GM18498 (cell line): ENCODE results near the gene CEP85.
A peak's percentile ranks its signal among the peaks of the same experiment; 100 is the strongest.
"Not testable (repeated sequence)": the region's sequence is repeated elsewhere in the genome, so short reads cannot be mapped to it uniquely, and the experiment has no call there.

Experiments
- ATAC-seq: cut with Tn5 transposase; IDR thresholded peaks from one replicate; pipeline ENCODE4 v1.9.1; 2021; ENCODE audit warnings: mild to moderate bottlenecking, moderate library complexity; ENCODE audit not compliant: unreplicated experiment

The CEP85 gene

DNA sequence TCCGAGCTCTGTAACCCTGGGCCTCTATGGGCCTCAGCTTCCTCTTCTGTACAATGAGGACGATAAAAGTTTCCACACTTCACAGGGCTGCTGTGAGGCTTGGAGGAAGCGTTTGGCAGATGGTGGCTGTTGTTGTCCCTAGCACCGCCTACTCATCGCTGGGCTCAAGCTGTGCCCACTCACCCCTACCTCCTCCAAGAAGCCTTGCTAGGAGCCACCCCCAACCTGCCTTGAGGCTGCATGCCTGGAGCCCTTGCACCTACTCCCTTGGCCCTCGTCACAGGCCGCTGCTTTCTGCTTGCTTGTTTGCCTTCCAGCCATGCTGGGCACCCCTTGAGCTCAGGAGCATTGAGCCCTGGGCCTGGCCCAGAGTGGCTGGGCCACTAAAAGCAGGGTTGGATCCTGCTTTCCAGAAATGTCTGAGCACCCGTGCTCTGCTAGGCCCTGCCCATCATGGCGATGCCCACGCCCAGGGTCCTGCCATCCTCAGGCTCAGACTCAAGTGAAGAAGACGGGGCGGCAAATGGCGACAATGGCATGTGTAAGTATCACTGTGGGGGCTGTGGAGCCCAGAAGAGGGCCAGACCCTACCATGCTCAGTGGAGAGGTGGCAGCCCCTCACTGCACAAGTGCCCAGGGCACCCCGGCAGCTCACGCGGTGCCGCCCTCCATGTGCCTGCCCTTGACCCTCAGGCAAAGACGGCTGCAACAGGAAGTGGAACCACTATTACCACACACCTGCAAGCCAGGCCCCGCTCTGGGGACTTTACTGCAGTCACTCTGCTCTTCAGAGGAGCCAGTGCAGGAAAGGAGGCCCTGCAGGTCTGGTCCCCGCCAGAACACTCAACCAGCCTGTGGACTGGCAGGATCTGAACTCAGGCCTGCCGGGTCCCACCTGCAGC is 55.4 kb downstream of the CEP85 start:
- ATAC-seq = peak; percentile 42

DNA sequence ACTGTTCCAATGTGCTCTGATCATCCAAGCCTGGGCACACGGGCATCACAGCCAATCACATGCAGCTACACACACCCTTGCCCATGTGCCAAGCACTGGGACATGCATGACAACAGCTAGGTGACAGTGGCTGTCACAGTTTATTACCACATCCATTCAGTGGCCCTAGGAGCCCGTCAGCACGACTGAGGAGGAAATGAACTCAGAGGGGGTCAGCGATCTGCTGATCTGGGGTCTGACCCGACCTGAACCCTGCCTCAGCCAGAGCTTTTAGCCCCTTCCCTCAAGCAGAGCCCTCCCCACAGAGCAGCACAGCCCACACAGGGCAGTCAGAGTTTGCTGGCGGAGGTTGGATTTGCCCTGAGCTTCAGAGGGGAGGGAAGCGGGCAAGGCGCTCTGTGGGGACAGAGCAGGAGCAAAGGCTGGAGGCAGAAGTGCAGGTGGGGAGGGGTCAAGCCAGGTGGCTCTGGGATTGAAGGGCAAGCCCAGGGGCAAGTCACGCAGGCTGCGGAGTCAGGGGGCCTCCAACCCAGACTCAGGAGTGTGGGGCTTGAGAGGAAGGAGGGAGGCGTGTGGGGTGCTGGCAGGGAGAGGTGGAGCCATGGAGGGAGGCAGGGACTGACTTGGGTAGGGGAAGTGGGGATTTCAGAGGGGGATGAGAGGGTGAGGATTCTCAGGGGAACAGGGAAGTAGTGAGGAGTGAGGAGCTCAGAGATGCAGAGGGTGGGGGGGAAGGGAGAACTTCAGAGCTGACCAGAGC is 56.3 kb downstream of the CEP85 start:
- peak; percentile 4 for ATAC-seq

DNA sequence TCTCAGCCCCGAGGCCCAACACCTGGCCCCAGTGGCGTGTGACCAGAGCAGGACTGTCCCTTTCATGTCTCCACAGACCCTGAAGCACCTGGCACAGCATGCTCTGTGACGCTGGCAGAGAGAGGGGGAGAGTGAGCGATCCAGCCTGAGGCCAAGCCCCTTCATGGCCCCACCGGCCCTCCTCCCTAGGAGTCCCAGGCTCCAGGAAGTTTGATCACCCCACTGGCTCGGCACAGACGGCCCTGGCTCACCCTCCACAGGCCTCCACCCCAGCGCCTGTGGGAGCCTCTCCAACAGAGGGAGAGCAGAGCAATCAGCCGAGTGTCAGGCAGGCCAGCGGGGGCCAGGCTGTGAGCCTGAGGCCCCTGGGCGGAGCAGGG is 56.9 kb downstream of the CEP85 start:
- ATAC-seq = no peak

DNA sequence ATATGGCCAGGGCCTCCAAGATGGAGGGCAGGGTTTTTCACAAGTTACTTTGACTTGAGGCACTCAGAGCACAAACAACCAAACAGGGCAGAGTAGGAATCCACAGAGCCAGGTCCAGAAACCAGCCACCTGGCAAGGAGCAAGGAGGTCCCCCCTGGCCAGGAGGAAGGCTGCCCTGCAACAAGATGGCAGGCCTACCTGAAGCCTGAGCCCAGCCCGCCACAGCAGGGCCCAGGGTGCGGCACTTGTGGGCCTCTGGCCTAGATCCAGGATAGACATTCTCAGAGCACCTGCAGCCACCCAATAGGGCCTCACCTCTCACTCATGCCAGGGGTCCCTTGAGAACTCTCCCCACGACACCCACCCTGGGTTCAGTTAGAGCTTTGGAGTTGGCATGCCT is 57.4 kb downstream of the CEP85 start:
- no peak for ATAC-seq

DNA sequence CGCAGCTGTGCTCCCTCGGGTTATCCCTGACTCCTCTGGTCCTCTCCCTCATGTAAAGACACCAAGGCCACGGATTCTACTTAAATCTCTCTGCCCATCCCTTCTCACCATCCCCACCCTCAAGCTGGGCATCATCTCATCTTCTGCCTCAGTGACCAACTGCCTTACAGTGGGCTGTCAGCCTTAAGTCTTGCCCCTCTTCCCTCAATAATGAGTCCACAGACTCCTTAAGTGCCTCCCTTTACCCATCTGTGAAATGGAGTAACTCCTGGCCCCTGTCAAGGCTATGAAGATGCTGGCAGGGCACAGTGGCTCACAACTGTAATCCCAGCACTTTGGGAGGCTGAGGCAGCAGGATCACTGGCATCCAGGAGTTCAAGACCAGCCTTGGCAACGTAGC is 57.9 kb downstream of the CEP85 start:
- no peak for ATAC-seq

DNA sequence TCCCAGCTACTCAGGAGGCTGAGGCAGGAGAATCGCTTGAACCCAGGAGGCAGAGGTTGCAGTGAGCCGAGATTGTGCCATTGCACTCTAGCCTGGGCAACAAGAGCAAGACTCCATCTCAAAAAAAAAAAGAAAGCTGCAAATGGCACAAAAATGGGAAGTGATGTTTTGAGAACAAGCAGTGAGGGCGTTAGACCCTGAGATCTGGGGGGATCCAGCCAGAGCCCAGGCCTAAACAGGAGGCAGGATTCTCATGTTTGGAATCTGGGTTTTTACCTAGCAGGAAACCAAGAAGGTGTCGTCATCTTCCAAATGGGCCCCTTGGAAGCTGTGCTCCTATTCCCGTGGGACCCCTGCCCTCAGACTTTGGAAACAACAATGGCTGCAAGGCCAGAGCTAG is 58.7 kb downstream of the CEP85 start:
- ATAC-seq = not testable (repeated sequence)

DNA sequence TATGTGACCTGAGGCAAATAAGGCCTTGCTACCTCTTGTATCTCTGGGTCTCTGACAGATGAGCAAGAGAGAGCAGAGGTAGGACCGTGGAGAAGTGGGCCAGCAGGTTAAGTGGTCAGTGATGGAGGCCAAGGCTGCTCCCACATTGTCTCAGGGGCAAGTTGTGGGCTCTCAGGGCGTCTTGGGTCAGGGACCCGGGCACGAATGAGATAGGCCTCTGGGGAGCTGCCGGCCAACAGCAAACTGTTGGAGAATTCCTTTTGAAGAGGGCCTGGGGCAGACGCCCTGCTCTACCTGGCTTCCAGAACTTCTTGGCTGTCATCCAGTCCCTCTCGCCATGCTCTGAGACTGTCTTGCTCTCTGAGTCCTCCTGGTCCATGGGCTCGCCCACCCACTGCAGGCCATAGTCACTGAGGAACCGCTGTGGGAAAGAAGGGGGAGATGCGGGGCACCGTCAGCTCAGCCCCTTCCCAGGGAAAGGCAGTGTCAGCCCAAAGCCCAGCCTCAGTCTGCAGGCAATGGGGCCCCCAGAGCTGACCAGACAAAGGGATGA is 60.0 kb downstream of the CEP85 start:
- no peak for ATAC-seq

DNA sequence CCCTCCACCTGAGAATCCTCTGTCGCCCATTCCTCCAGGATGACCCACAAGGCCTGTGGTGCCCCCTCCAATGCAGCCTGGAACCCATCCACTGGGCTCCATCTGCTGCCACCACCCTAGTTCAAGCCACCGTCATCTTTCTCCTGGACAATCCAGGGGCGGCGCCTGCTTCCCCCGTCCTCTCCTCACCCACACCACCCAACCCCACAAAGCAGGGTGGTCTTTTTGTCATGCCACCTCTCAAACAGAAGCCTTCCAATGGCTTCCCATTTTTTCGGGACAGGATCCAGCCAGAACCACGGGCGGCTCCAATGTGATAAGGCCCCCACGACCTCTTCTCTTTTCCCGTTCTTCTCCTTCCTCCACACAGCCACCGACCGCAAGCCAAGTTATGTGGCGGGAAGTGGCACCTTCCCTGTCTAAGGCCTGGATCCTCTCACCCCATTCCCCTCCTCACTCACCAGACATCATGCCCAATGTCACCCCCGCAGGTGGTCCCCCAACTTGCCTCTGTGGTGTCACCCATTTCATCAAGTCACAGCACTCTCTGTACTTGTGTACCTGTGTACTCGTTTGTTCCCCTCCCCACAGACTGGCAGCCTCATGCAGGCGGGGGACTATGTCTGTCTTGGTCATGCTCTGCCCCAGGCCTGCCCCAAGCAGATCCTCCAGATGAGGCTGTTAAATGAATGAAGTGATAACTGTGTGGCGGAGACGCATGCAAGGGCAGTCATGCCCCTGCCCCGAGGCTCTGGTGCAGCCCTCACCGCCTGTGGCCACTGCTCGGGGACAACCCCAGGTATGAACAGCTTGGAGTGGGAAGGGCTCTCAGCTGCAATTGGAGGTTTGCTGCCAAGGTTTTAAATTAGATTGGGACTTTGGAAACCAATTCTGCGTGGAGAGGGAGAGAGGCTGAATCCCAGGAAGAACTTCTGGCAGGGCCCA is 61.5 kb downstream of the CEP85 start:
- no peak for ATAC-seq

DNA sequence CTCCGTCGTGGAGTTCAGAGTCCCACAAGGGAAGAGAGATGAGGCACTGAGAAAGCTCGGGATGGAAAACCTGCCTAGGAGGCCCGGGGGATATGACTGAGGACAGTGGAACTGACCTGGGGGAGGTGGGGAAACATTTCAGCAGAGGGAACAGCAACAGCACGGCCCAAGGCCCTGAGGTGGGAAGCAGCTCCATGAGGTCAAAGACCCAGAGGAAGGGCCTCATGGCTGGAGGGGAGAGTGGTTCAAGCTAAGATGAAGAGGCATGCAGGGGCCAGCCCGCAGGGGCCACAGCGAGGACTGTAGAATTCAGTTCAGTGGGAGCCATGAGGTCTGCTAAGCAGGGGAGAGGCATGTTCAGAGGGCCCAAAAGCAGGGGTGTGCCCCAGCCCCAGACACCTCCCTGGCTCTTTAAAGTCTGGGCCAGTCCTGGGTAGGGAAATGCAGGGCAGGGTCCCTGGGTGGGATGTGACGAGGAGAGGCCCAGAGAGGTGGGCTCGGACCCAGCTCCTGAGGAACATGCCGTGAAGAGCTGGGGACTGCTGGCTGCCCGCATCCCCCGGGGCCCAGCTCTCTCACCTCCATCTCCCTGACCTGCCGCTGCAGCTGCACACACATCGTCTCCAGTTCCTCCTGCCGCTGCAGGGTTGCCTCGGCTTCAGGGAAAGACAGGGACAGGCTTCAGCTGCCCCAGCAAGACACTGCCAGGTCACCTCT is 62.5 kb downstream of the CEP85 start:
- no peak for ATAC-seq

DNA sequence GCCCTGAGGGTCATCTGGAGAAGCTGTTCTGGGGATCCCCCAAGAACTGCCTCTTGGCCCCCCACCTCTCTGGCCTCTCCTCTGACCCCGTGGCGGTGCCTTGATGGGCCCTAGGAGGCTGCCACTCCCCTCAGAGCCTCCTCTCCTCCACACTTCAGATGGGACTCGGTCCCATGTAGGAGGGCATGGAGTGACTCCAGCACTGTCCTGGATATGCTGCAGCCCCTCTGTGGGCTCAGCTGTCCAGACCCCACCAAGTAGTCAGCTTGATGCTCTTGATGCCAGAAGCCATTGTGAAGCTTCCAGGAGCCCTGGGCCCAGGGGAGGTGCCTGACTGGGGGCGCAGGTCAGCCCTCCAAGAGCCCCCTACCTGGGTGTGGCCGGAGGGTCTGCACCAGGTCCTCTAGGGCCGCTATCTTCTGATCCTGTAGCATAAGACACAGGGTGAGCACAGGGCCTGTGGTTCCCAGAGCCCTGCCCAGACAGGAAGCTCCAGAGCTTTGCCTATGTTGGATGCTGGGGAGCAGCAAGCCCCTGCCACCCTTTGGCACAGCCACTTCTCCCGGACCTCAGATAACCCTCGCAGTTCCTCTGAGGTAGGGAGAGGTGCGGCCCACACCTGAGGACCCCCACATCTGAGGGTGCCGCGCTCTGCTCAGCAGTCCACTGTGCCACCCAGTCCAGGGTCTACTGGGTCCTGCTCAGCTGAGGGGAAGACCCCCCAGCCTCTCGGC is 63.2 kb downstream of the CEP85 start:
- no peak for ATAC-seq

DNA sequence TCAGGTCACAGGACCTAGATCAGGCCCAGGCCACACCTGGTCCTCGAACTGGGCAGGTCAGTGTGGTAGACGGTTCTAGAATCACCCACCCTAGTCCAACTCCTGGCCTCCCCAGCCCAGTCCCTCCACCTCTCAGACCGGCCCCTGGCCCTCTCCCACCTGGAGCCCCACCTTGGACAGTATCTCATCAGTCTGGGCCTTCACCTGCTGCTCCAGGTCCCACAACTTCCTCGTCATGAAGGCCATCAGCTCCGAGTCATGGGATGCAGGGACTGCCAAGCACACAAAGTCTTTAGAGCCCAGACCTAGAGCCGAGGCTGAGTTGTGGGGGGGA is 63.8 kb downstream of the CEP85 start:
- ATAC-seq = no peak

DNA sequence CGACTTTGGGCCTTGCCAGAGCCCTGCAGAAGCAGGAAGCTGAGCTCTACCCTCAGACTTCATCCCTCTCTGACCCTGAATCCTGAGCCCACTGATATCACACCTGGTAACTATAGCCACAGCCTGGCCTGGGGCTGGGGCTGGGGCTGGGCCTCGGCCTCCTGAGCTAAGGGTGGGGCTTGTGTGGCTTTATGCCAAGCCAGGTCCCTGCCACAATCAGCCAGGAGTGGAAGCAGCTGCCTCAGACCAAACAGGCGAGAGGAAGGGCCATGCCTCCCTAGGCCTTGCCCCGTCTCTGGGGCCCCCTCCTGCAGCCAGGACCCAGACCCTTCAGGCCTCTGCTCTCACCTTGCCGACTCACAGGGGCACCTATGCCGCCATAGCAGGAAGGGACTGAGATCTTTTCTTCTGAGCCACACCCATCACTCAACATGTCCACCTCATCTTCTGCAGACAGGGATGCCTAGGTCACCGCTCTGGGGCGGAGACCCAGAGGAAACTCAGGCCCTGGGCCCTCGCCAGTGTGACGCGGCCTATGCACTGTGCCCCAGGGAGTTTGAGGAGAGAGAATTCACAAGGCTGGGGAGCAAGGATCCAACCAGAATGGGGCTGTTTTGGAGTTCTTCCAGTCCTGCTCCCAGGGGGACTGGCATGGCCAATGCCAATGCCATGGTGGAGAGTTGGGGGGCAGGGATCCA is 66.7 kb downstream of the CEP85 start:
- ATAC-seq = no peak

DNA sequence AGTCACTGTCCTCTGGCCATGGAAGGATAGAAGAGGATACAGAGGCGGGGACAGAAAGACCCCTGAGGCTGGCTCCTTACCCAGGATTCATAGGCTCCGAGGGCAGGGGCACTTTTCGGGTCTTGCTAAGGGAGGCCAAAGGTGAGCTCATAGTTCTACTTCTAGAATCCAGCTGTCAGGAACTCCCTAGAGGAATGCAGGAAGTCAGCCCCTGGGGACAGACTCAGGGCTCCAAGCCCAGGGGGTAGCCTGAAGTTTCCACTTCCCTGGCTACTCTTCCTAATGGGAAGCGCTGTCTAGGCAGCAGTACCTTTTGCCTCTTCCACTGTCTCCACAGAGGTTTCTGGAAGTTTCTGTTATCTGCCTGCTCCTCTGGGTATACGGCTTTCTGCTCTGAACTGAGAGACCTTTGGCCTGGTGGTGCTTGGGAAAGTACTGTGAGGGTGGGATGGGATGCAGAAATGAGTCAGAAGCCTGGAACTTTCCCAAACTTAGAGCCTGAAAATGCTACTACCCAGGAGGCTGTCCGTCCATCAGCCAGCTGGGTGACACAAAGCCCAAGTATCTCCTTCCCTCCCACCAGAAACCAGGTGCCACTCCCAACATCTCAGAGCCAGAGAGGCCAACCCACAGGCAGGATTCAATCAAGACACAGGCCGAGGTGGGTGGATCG is 68.9 kb downstream of the CEP85 start:
- no peak for ATAC-seq

DNA sequence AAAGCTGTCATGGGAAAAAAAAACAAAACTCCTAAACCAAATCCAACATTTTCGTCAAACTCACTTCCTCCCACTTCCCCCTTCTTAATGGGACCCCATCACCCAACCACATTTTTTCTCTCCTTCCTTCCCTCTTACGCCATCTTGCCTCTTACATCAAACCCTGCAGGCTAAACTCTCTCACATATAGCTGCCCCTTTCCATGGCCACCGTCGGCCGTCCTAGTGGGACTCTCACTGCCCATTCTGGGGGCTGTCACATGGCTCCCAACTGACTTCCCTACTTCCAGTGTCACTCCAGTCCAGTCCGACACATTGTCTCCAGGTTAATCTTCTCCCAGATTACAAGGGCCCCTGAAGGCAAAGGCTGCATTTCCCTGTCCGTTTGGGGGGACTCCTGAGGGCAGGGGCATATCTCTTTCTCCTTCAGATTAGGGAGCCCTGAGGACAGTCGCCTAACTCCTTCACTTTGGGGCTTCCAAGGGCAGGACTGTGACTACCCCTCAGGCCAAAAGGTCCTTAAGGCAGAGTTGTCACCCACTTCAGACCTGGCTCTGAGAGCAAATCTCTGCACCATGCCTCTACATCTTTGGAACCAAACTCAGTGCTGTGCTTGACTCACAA is 71.8 kb downstream of the CEP85 start:
- ATAC-seq = peak; percentile 11

DNA sequence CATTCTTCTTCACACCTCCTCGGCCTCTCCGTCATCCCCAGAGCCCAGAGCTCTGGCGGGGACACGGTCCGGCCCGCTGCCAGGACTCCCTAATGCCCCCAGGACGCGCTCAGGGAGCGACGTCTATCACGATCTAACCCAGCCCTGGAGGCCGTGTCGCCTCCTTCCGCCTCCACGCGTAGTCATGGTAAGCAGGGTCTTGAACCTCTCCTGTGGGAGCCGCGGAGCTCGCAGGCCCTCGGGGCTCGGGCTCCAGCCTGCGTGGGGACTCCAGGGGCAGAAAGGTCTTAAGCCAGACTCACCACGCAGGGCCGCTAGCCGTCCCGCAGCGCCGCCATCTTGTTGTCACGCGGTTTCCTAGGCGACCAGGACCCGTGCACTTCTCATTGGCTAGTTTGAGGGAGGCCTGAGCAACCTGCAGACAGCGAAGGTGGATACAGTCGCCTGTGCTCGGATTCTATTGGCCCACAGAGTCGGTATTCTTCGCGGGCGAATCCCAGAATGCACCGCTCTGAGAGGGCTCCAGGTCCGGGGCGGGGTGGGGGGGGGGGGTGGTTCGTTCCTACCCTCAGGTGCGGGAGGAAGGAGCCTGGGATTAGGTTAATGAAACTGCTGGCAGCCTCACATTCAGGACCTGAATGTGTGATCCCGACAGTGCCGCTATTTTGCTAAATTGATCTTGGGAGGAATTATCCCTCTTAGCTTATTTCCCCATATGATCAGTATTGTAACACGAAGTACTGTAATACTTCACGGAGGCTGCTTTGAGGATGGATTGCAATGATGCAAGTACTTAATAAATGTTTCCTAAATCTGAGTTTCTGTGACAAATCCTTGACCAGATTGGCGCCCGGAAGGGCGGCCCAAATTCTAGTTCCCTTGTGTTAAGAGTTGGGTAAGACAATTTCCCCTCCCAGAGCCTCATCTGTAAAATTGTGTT is 72.6 kb downstream of the CEP85 start, which contains the start of gene UBXN11:
UBXN11 (minus strand) TSS at position 347 of the 940 bp plus-strand sequence. CDS start 3,753 bp downstream, outside the sequence.
- ATAC-seq = peak; percentile 99

DNA sequence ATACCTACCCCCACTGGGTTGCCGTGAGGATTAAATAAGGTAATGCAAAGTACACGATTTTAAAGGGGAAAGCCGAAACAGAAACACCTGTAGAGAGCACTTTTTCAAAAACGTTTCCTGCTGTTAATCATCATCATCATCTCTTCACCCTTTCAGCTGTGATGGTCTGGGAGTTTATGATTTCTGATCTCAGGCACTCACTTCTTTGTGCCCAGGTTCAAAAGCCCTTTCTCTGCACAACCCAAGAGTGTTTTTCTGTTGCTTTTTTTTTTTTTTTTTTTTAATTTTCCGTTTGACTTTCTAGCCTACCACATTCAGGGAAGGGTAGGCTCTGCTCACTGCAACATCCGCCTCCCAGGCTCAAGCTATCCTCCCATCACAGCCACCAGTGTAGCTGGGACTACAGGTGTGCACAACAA is 73.4 kb downstream of the CEP85 start:
- no peak for ATAC-seq
